ENCODE measurements around the gene MX2. TPM values are rescaled to one million over a fixed set of nuclear protein-coding genes. Genes with fewer than 3 reads are reported as not detected.

MX2 gene
- total and polyA plus RNA-seq, 7 experiments from 2014 or later = 46.7 to 116 (median 99.8) TPM

GRCh38 chr21:41426676-41427404, 65.0 kb downstream of the MX2 start:
- Histone ChIP-seq H3K36me3 (ENCODE audit: control insufficient read depth in 2 of 3, insufficient read depth in 3 of 3, low read length in 3 of 3) (peaks cover 0 to 23% (median 14%) of the 10 kb centered on the region in 3 experiments), H3K27me3 (ENCODE audit: control insufficient read depth in 2 of 2, insufficient read depth in 2 of 2, low read length in 2 of 2) (no peaks in the 10 kb centered on the region), H3K9me3 (ENCODE audit: control insufficient read depth in 2 of 3, low read length in 3 of 3) (no peaks in the 10 kb centered on the region), H3K4me3 (ENCODE audit: low read length) (peak overlapping the region; percentile 99), H3K4me1 (ENCODE audit: control insufficient read depth in 2 of 2, insufficient read depth in 2 of 2, low read length in 2 of 2) (peaks cover 10 to 12% of the 10 kb centered on the region in 2 donors), H3K27ac (ENCODE audit: low read depth, low read length) (peak overlapping the region; percentile 92)
- intact Hi-C loops (cut with micrococcal nuclease) = loop anchor here (1.0 to 10.0 kb wide), 5 partner anchors 16 to 808 kb away; partner anchors contain the start of gene MX2 (in 2 of the 2)
- Mint-ChIP-seq H3K27ac (peak overlapping the region; percentile 83 to 100 (median 97)), H3K4me1 (peaks cover 16 to 81% (median 59%) of the 10 kb centered on the region in 7 donors), H3K27me3 (no peaks in the 10 kb centered on the region), H3K4me3 (peak overlapping the region; percentile 94 to 98 (median 97)), H3K9me3 (peaks cover 0 to 2% (median 0%) of the 10 kb centered on the region in 11 donors), H3K36me3 (peaks cover 6 to 46% (median 20%) of the 10 kb centered on the region in 5 donors)
- no peak for ATAC-seq
- DNase-seq = peak in 1 of 9 donors; percentile 34
- ChIA-PET CTCF (interaction anchor here (1.1 kb wide), 1 partner anchor 144 kb away, joined by 4 read pairs; no protein-coding TSS in a partner anchor), POLR2A (interaction anchor here (0.7 to 5.2 kb wide), 6 partner anchors 9 to 65 kb away, joined by 3 to 82 read pairs (median 13); partner anchors contain the start of gene MX2)

GRCh38 chr21:41427556-41427955, 65.7 kb downstream of the MX2 start:
- H3K4me1 Mint-ChIP-seq = peaks cover 16 to 81% (median 55%) of the 10 kb centered on the region in 7 donors

GRCh38 chr21:41428311-41428710, 66.5 kb downstream of the MX2 start:
- Mint-ChIP-seq H3K36me3 (peaks cover 20 to 61% (median 35%) of the 10 kb centered on the region in 5 donors), H3K27ac (peak overlapping the region; percentile 51 to 100 (median 97)), H3K4me1 (peaks cover 13 to 81% (median 49%) of the 10 kb centered on the region in 7 donors), H3K27me3 (no peaks in the 10 kb centered on the region), H3K9me3 (peaks cover 0 to 5% (median 0%) of the 10 kb centered on the region in 11 donors), H3K4me3 (peak overlapping the region; percentile 29 to 98 (median 96))
- Histone ChIP-seq H3K4me3 (ENCODE audit: low read length) (no peak overlapping the region), H3K36me3 (ENCODE audit: control insufficient read depth in 2 of 3, insufficient read depth in 3 of 3, low read length in 3 of 3) (peaks cover 0 to 38% (median 19%) of the 10 kb centered on the region in 3 experiments), H3K27ac (ENCODE audit: low read depth, low read length) (no peak overlapping the region), H3K9me3 (ENCODE audit: control insufficient read depth in 2 of 3, low read length in 3 of 3) (no peaks in the 10 kb centered on the region), H3K4me1 (ENCODE audit: control insufficient read depth in 2 of 2, insufficient read depth in 2 of 2, low read length in 2 of 2) (peaks cover 9 to 12% of the 10 kb centered on the region in 2 donors), H3K27me3 (ENCODE audit: control insufficient read depth in 2 of 2, insufficient read depth in 2 of 2, low read length in 2 of 2) (no peaks in the 10 kb centered on the region)
- POLR2A ChIA-PET = no interaction called here
- intact Hi-C loops (cut with micrococcal nuclease) = loop anchor here in 1 of 2 donors (10.0 kb wide), 1 partner anchor 806 kb away; no protein-coding TSS in a partner anchor
- DNase-seq (no peak), ATAC-seq (no peak)
- CTCF ChIA-PET = no interaction called here

More at GRCh38 chr21:41427556-41427955, 65.7 kb downstream of the MX2 start:
- Histone ChIP-seq H3K9me3 (ENCODE audit: control insufficient read depth in 2 of 3, low read length in 3 of 3) (no peaks in the 10 kb centered on the region), H3K4me1 (ENCODE audit: control insufficient read depth in 2 of 2, insufficient read depth in 2 of 2, low read length in 2 of 2) (peaks cover 10 to 12% of the 10 kb centered on the region in 2 donors), H3K36me3 (ENCODE audit: control insufficient read depth in 2 of 3, insufficient read depth in 3 of 3, low read length in 3 of 3) (peaks cover 0 to 30% (median 19%) of the 10 kb centered on the region in 3 experiments), H3K4me3 (ENCODE audit: low read length) (no peak overlapping the region), H3K27ac (ENCODE audit: low read depth, low read length) (peak overlapping the region; percentile 92), H3K27me3 (ENCODE audit: control insufficient read depth in 2 of 2, insufficient read depth in 2 of 2, low read length in 2 of 2) (no peaks in the 10 kb centered on the region)
- Mint-ChIP-seq H3K9me3 (peaks cover 0 to 2% (median 0%) of the 10 kb centered on the region in 11 donors), H3K36me3 (peaks cover 12 to 54% (median 28%) of the 10 kb centered on the region in 5 donors), H3K4me3 (peak overlapping the region; percentile 94 to 98 (median 97)), H3K27ac (peak overlapping the region; percentile 79 to 100 (median 97)), H3K27me3 (no peaks in the 10 kb centered on the region)
- intact Hi-C loops (cut with micrococcal nuclease) = loop anchor here (2.0 to 10.0 kb wide), 2 partner anchors 17 to 807 kb away; no protein-coding TSS in a partner anchor
- ATAC-seq = no peak
- DNase-seq = no peak
- POLR2A ChIA-PET = interaction anchor here (1.0 to 5.2 kb wide), 5 partner anchors 10 to 65 kb away, joined by 5 to 82 read pairs (median 19); partner anchors contain the start of gene MX2
- CTCF ChIA-PET = interaction anchor here (1.1 kb wide), 1 partner anchor 144 kb away, joined by 4 read pairs; no protein-coding TSS in a partner anchor

- Histone ChIP-seq H3K27ac (ENCODE audit: low read depth, low read length) (no peak overlapping the region), H3K36me3 (ENCODE audit: control insufficient read depth in 2 of 3, insufficient read depth in 3 of 3, low read length in 3 of 3) (peaks cover 0 to 43% (median 21%) of the 10 kb centered on the region in 3 experiments), H3K4me1 (ENCODE audit: control insufficient read depth in 2 of 2, insufficient read depth in 2 of 2, low read length in 2 of 2) (peaks cover 4 to 12% of the 10 kb centered on the region in 2 donors), H3K9me3 (ENCODE audit: control insufficient read depth in 2 of 3, low read length in 3 of 3) (no peaks in the 10 kb centered on the region), H3K4me3 (ENCODE audit: low read length) (no peak overlapping the region), H3K27me3 (ENCODE audit: control insufficient read depth in 2 of 2, insufficient read depth in 2 of 2, low read length in 2 of 2) (no peaks in the 10 kb centered on the region)
- ChIA-PET POLR2A (no interaction called here), CTCF (no interaction called here)
- intact Hi-C loops (cut with micrococcal nuclease) = loop anchor here in 1 of 2 donors (10.0 kb wide), 1 partner anchor 806 kb away; no protein-coding TSS in a partner anchor
- H3K9me3 Mint-ChIP-seq = peaks cover 0 to 7% (median 0%) of the 10 kb centered on the region in 11 donors
- DNase-seq (no peak), ATAC-seq (no peak)
- H3K27ac Mint-ChIP-seq = peak overlapping the region in 6 of 9 donors; percentile 51 to 100 (median 98)
- peaks cover 22 to 62% (median 41%) of the 10 kb centered on the region in 5 donors for H3K36me3 Mint-ChIP-seq
- no peaks in the 10 kb centered on the region for H3K27me3 Mint-ChIP-seq
- peaks cover 8 to 78% (median 44%) of the 10 kb centered on the region in 7 donors for H3K4me1 Mint-ChIP-seq
- H3K4me3 Mint-ChIP-seq = peak overlapping the region in 6 of 10 donors; percentile 12 to 98 (median 96)
Measured at GRCh38 chr21:41428847-41429246, 67.0 kb downstream of the MX2 start.

GRCh38 chr21:41429305-41429704, 67.5 kb downstream of the MX2 start:
- Histone ChIP-seq H3K4me3 (ENCODE audit: low read length) (no peak overlapping the region), H3K9me3 (ENCODE audit: control insufficient read depth in 2 of 3, low read length in 3 of 3) (no peaks in the 10 kb centered on the region), H3K4me1 (ENCODE audit: control insufficient read depth in 2 of 2, insufficient read depth in 2 of 2, low read length in 2 of 2) (peaks cover 0 to 12% of the 10 kb centered on the region in 2 donors), H3K27me3 (ENCODE audit: control insufficient read depth in 2 of 2, insufficient read depth in 2 of 2, low read length in 2 of 2) (no peaks in the 10 kb centered on the region), H3K36me3 (ENCODE audit: control insufficient read depth in 2 of 3, insufficient read depth in 3 of 3, low read length in 3 of 3) (peaks cover 0 to 48% (median 24%) of the 10 kb centered on the region in 3 experiments), H3K27ac (ENCODE audit: low read depth, low read length) (no peak overlapping the region)
- Mint-ChIP-seq H3K27me3 (no peaks in the 10 kb centered on the region), H3K9me3 (peaks cover 0 to 11% (median under 1%) of the 10 kb centered on the region in 11 donors), H3K4me3 (peak overlapping the region in 3 of 10 donors; percentile 5 to 98 (median 12)), H3K27ac (peak overlapping the region in 2 of 9 donors; percentile 18 to 54), H3K36me3 (peaks cover 22 to 64% (median 45%) of the 10 kb centered on the region in 5 donors), H3K4me1 (peaks cover 8 to 75% (median 43%) of the 10 kb centered on the region in 7 donors)
- POLR2A ChIA-PET = no interaction called here
- ATAC-seq (no peak), DNase-seq (no peak)
- intact Hi-C loops (cut with micrococcal nuclease) = loop anchor here in 1 of 2 donors (10.0 kb wide), 1 partner anchor 805 kb away; no protein-coding TSS in a partner anchor
- CTCF ChIA-PET = no interaction called here

- no peak overlapping the region for H3K4me3 ChIP-seq (ENCODE audit: low read length)
- ATAC-seq (no peak), DNase-seq (no peak)
- Mint-ChIP-seq H3K27me3 (no peaks in the 10 kb centered on the region), H3K9me3 (peaks cover 0 to 18% (median 3%) of the 10 kb centered on the region in 11 donors), H3K36me3 (peaks cover 29 to 71% (median 52%) of the 10 kb centered on the region in 5 donors), H3K4me1 (peaks cover 8 to 74% (median 40%) of the 10 kb centered on the region in 7 donors), H3K27ac (peak overlapping the region; percentile 1 to 71 (median 57)), H3K4me3 (peak overlapping the region in 2 of 10 donors; percentile 9 to 75)
- peaks cover 0 to 12% of the 10 kb centered on the region in 2 donors for H3K4me1 ChIP-seq (ENCODE audit: control insufficient read depth in 2 of 2, insufficient read depth in 2 of 2, low read length in 2 of 2)
- CTCF ChIA-PET = no interaction called here
- no peak overlapping the region for H3K27ac ChIP-seq (ENCODE audit: low read depth, low read length)
- H3K9me3 ChIP-seq (ENCODE audit: control insufficient read depth in 2 of 3, low read length in 3 of 3) = no peaks in the 10 kb centered on the region
- H3K27me3 ChIP-seq (ENCODE audit: control insufficient read depth in 2 of 2, insufficient read depth in 2 of 2, low read length in 2 of 2) = no peaks in the 10 kb centered on the region
- POLR2A ChIA-PET = no interaction called here
- intact Hi-C loops (cut with micrococcal nuclease) = loop anchor here in 1 of 2 donors (10.0 kb wide), 1 partner anchor 805 kb away; no protein-coding TSS in a partner anchor
- peaks cover 6 to 55% (median 24%) of the 10 kb centered on the region in 3 experiments for H3K36me3 ChIP-seq (ENCODE audit: control insufficient read depth in 2 of 3, insufficient read depth in 3 of 3, low read length in 3 of 3)
Measured at GRCh38 chr21:41429925-41430491, 68.2 kb downstream of the MX2 start.

Measured in naive thymus-derived CD4-positive, alpha-beta T cell (primary cell).